AG08395 (cell line): ENCODE results near the gene PIEZO2.

ENCODE experiments used
- DNase-seq: peaks from one replicate; pipeline ENCODE4 v3.0.0; 2012; ENCODE audit warnings: mixed read lengths, low spot score

Gene PIEZO2

DNA sequence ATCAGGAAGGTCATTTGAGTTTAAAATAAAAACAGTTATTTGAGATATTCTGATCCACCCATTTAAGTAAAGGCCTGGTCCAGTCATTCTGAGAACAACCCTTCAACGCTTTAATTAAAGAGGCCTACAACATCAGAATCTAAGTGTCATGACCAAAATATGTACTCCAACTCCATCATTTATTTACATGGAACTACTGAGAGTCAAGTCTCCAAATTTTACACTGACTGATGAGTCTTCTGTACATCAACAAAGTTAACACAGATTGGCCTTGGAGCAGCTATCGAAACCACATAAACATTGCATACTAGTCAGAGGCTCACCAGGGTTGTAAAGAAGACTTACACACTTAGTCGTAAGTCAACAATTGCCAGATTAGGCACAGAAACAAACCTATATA, 37.1 kb downstream of the PIEZO2 start:
- no peak for DNase-seq

- DNase-seq, result no peak
Measured at GRCh38 chr18:11110509-11110908, 38.9 kb downstream of the PIEZO2 start.

DNA sequence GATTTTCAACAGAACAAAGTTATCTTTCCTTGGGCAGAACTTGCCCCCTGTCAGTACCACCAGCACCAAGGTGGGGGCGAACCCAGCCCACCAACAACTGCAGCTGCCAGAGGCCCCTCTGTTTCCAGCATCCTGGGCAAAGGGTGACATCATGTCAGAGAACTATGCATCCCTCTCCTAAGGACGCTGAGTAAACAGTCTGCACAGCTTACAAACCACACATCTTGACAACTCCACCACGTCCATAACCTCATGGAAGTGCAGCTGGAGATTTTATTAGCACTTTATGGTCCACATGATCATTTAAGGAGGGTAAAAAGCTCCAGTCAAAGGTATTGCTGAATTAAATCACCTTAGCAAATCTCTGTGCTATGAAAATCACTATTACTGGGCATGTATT, 40.4 kb downstream of the PIEZO2 start:
- DNase-seq, result no peak

DNA sequence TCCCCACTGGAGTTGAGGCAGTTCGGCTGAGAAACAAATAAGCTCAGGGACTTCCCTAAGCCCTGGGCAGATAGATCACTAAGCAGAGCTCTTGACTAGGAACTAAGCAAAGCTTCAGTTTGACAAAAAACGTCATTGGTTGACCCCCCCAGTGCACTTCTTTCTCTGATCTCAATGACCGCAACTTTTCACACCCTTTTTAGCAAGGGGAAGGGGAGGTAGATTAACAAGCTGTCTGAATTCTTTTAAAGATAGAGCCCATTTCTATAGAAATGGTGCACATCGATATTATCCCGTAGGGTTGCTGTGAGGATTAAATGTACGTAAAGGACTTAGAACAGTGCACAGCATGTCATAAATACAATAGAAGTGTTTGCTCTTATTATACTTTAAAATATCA, 42.5 kb downstream of the PIEZO2 start:
- no peak for DNase-seq

DNA sequence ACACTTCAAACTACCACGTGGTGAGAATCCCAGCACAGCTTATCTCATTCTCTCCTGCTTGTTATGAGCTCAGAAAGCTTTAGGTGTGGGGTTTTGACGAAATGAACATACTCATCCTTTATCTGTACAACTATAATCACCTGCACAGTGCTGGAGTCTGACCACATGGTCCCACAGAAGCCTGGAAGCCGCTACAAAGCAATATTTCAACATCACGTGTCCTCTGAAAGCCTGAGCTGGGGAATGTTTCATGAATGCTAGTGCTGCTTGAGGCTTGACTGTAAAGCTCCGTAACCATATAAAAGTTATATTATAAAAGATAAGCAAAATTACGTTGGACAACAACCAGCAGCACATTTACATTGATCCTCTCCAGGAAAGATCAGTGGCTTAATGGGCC, 43.9 kb downstream of the PIEZO2 start:
- DNase-seq, result no peak

DNA sequence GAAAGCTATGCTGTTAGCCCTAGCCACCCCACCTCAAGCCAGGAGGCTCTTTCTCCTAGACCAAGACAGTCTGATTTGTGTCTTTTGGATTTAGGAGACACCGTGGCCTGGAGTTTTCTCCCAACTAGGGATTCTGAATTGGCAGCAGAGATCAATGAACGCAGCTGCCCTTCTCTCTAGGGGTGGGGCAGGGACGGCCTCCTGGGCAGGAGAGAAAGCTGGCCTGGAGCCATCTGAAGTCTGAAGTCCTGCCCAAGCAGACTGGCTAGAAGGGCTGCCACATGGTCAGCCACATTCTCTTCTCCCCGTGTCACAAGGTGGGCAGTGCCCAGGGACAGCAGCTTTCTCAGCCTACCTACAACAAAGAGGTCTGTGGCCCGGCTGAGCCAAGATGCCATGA, 45.1 kb downstream of the PIEZO2 start:
- no peak for DNase-seq

GRCh38 chr18:11096839-11097750, 52.3 kb downstream of the PIEZO2 start:
- peak; percentile 10 for DNase-seq

- DNase-seq, result no peak
Measured at GRCh38 chr18:11096411-11096810, 53.0 kb downstream of the PIEZO2 start.

DNA sequence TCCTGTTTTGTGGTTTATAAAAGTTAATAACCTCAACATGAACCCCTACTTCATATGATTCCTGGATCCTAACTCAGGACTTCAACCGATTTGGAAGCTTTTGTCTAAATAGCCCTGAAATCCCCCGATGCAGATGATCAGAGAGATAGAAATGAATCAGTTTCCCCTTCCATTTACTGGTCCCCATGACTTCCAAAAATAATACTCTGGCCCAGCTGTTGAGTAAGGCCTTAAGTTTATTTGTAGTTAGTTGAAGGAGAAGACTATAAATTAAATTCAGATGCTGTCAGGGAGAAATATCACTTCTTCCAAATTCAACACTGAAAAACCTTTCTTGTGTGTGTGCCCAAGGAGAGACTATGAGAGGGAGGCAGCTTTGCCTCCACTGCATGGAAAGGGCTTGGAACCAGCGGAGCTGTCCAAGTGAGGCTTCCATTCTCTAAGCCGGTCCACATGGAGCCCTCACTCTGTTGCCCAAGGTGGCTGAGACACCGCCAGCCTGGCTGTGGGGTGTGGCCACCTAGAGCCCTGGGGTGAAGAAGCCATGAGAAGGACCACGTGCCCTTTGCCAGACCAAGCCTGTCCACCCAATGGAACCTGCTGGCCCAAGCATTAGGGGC, 53.6 kb downstream of the PIEZO2 start:
- no peak for DNase-seq

DNA sequence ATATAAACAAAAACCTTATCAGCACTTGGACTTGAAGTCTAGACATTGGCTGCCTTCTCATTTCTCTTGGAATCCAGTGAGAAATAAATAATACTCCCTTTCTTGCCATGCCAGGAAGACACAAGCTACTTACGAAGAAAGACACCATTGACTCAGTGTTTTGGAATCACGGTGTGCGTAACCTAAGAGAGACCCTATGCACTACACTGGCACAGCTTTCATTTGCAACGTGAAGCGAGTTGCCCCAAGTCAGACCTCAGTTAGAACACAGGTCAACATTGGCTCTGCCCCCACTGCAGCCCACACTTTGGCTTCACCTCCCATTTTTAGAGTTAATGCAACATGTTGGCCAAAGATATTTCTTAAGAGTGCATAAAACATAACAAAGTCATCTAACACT, 54.2 kb downstream of the PIEZO2 start:
- no peak for DNase-seq

DNA sequence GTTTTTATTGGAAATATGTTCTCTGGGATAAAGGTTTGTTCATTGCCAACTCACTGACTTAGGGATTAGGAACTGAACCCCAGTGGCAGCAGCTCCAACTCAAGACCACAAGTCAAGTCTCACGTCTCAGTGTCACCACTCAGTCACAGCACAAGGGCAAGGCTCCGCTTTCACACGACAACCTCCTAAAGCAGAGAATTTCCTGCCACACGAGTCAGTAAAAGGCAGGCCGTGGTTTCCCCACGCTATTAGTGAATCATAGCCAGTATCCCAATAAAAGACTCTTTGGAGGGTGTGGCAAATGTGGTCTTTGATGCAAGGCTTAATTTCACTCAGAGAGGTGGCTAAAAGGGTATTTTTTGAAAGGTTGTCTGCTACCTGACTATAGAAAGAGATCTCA, 57.6 kb downstream of the PIEZO2 start:
- no peak for DNase-seq

GRCh38 chr18:11089931-11090715, 59.2 kb downstream of the PIEZO2 start:
- no peak for DNase-seq

DNA sequence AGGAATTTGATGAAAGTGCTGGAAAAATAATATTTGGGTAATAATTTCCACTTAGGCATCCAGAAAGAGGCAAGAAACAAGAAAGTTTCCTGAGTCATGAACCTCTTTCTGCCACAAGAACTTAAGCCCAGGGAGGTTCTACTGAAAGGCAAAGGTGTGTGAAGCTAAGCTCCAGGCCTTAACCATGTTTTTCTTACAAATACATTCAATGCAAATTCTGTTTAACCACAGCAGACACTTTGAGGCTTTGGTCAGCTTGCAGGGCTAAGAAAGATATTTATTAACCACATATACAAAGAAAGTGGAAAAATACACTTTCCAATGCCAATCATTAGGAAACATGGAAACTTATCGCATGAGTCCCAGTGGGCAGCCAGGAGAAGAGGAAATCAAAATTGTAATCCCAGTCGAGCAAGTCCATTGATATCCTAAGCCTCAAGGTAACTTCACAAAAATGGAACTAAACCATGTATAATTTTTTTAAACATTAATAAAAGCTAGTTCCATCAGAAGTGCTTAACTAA, 68.3 kb downstream of the PIEZO2 start:
- DNase-seq, result no peak

DNA sequence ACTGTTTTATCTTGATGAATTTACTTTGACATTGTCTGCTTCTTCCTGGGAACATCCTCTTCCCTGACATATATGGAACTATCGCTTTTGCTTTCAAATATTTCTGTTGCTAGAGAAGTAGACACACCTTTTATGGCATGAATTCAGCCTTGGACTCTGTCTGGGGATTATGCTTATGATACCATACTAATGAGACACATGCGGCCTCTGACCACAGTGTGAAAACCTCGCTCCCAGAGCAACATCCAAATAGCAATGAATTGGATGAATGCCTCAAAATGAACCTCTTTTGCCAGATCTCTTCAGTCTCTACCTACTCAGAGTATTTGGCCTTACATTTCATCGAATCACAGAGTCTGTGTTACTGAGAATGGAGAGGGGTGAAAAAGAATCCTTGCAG, 70.9 kb downstream of the PIEZO2 start:
- no peak for DNase-seq

GRCh38 chr18:11077548-11078187, 71.7 kb downstream of the PIEZO2 start:
- DNase-seq, result no peak

DNA sequence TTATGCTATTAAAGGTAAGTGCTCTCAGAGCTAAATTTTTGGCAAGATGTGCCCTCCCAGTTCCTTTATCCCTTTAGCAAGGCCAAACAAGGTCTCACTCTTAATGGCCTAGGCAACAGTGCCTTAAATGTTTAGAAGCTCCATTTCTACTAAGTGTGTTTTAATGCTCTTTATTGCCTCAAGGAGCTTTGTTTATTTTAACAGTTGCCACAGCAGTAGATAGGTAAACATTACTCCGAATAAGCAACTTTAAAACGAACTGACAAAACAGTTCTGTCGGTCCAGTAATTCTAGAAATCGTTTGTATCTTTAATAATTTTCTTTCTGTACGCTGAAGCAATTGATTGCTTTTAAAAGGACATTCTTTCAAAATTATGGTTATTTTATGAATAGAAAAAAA, 74.5 kb downstream of the PIEZO2 start:
- no peak for DNase-seq

GRCh38 chr18:11073971-11074370, 75.4 kb downstream of the PIEZO2 start:
- no peak for DNase-seq

DNA sequence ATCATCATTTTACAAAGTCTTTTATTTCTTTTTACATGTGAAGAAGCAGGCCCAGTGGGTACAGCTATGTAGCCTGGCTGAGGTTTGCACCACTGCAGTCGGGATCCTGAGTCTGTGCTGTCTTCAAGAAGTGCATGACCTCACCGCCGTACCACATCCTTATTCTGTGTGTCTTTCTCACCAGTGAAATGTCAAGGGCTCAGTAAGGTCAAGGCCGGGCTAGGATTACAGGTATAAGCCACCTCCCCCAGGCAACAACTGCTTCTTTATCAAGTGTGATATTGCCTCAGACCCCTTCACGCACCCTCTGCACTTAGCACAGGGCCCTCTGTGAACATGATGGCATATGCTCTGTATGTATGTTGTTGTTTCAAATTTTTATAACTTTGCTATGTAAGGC, 76.7 kb downstream of the PIEZO2 start:
- DNase-seq, result no peak

DNA sequence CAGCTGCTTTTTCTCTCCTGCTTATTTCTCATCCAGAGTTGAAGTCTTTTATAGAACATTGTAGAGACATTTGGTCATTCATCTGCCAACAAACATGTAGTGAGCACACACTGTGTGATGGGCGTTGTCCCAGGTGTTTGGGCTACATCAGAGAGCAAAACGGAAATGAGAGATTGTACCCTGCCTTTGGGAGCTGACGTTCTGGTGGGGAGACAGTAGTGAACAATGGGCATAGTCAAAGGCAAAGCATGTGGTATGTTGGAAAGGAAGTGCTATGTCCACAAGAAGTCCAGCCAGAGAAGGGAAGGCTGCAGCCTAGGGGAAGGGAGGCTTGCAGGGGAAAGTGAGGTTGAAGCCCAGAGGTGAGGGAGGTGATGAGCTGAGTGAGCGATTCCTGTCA, 78.1 kb downstream of the PIEZO2 start:
- no peak for DNase-seq

- no peak for DNase-seq
Measured at GRCh38 chr18:11070593-11070992, 78.8 kb downstream of the PIEZO2 start.

DNA sequence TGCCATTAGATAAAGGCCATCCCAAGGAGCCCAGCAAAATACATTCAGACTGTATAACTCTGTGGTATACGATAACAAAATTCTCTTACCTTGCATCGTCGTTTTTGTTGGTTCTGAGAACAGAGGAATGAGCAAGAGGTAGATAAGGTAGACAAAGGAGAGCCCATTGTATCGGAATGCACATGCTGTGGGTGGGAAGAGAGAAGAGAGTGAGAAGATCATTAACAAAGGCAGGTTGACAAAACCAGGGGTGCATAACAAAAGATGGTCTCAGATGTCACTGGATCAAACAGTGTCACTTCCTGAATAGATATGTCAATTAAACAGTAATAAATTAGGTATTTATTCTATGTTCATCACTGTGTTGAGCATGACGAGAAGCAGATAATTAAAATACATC, 83.3 kb downstream of the PIEZO2 start:
- DNase-seq, result no peak
